ENCODE results near the gene MSI2. TPM values are rescaled to one million over a fixed set of nuclear protein-coding genes. Genes with fewer than 3 reads are reported as not detected.

MSI2 gene
- total RNA-seq, 1 donor from 2014 or later: 75.5 TPM

GRCh38 chr17:57724026-57724728 is 467.9 kb downstream of the MSI2 start:
- H3K27me3 Mint-ChIP-seq (ENCODE audit: unreplicated experiment): peaks cover 16% of the 10 kb centered on the region
- no peaks in the 10 kb centered on the region for H3K36me3 Mint-ChIP-seq (ENCODE audit: unreplicated experiment)
- H3K9me3 Mint-ChIP-seq (ENCODE audit: unreplicated experiment): no peaks in the 10 kb centered on the region
- H3K4me1 Mint-ChIP-seq (ENCODE audit: unreplicated experiment): peaks cover 6% of the 10 kb centered on the region
- no peak overlapping the region for H3K4me3 Mint-ChIP-seq (ENCODE audit: unreplicated experiment)
- no peak for DNase-seq (ENCODE audit: extremely low spot score, unreplicated experiment)
- H3K27ac Mint-ChIP-seq (ENCODE audit: unreplicated experiment): no peak overlapping the region
- TF ChIP-seq CTCF (IDR thresholded peaks at IDR 0.05): no peak

DNA sequence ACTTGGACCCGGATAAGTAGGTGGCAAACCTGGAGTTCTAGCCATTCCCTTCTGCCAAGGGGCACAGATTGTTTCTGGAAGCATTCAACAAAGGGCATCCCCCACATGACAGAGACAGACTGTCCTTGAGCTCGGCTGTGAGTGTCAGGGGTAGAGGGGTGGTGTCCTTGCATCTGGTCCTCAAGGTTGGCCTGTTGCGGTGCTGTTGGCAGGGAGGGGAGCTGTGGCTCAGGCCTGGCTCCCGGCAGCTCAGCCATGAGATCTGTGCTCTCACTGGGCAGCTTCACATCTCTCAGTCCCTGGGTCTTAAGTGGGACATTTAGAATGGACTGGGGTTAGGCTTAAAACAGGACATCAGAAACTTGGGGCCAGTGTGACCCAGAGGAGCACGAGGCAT is 468.4 kb downstream of the MSI2 start:
- no peak for DNase-seq (ENCODE audit: extremely low spot score, unreplicated experiment)
- Mint-ChIP-seq H3K9me3 (ENCODE audit: unreplicated experiment) (no peaks in the 10 kb centered on the region), H3K27ac (ENCODE audit: unreplicated experiment) (no peak overlapping the region), H3K4me1 (ENCODE audit: unreplicated experiment) (peaks cover 6% of the 10 kb centered on the region), H3K27me3 (ENCODE audit: unreplicated experiment) (peaks cover 13% of the 10 kb centered on the region), H3K4me3 (ENCODE audit: unreplicated experiment) (no peak overlapping the region), H3K36me3 (ENCODE audit: unreplicated experiment) (no peaks in the 10 kb centered on the region)
- TF ChIP-seq CTCF (IDR thresholded peaks at IDR 0.05): no peak

DNA sequence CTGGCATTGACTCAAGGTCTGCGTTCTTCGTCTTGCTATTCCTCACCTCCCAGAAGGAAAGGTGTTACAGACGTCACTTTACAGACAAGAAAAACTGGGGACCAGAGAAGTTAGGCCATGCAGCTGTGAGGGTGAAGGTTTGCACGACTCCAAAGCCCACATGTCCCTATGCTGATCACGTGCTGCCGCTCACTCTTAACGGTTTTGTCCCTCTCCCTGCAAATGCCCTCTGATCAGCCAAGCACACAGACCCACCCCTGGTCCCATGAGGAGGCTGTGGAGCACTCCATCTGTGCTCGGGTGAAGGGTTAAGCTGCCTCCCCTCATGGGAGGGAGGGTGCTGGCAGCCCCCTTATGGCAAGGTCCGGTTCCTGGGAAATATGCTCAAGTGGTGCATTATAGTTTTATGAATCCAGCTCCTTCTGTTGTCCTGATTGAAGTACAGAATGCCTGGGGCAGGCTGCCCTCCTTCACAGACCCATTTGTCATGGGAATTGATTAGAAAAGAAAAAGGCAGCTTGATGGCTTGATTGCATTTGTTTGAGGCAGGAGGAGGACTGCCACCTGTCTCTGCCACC is 470.0 kb downstream of the MSI2 start:
- Mint-ChIP-seq H3K4me3 (ENCODE audit: unreplicated experiment) (no peak overlapping the region), H3K27ac (ENCODE audit: unreplicated experiment) (no peak overlapping the region), H3K4me1 (ENCODE audit: unreplicated experiment) (peaks cover 6% of the 10 kb centered on the region), H3K27me3 (ENCODE audit: unreplicated experiment) (peaks cover 17% of the 10 kb centered on the region), H3K36me3 (ENCODE audit: unreplicated experiment) (no peaks in the 10 kb centered on the region), H3K9me3 (ENCODE audit: unreplicated experiment) (no peaks in the 10 kb centered on the region)
- TF ChIP-seq CTCF (IDR thresholded peaks at IDR 0.05): no peak
- no peak for DNase-seq (ENCODE audit: extremely low spot score, unreplicated experiment)

- no peak for DNase-seq (ENCODE audit: extremely low spot score, unreplicated experiment)
- TF ChIP-seq CTCF (IDR thresholded peaks at IDR 0.05): no peak
- peaks cover 22% of the 10 kb centered on the region for H3K27me3 Mint-ChIP-seq (ENCODE audit: unreplicated experiment)
- no peak overlapping the region for H3K4me3 Mint-ChIP-seq (ENCODE audit: unreplicated experiment)
- no peaks in the 10 kb centered on the region for H3K36me3 Mint-ChIP-seq (ENCODE audit: unreplicated experiment)
- H3K9me3 Mint-ChIP-seq (ENCODE audit: unreplicated experiment): no peaks in the 10 kb centered on the region
- no peak overlapping the region for H3K27ac Mint-ChIP-seq (ENCODE audit: unreplicated experiment)
- H3K4me1 Mint-ChIP-seq (ENCODE audit: unreplicated experiment): peaks cover 6% of the 10 kb centered on the region
Measured at GRCh38 chr17:57726838-57727237, 470.5 kb downstream of the MSI2 start.

GRCh38 chr17:57727630-57728175 is 471.4 kb downstream of the MSI2 start:
- Mint-ChIP-seq H3K4me3 (ENCODE audit: unreplicated experiment) (no peak overlapping the region), H3K27ac (ENCODE audit: unreplicated experiment) (no peak overlapping the region), H3K27me3 (ENCODE audit: unreplicated experiment) (peaks cover 28% of the 10 kb centered on the region), H3K4me1 (ENCODE audit: unreplicated experiment) (peaks cover 6% of the 10 kb centered on the region), H3K9me3 (ENCODE audit: unreplicated experiment) (no peaks in the 10 kb centered on the region), H3K36me3 (ENCODE audit: unreplicated experiment) (no peaks in the 10 kb centered on the region)
- no peak for DNase-seq (ENCODE audit: extremely low spot score, unreplicated experiment)
- TF ChIP-seq CTCF (IDR thresholded peaks at IDR 0.05): no peak

Measured in osteocyte (in vitro differentiated cells).